GM19043 (cell line): ENCODE data around the gene CDCA7L.

ENCODE experiments used
- ATAC-seq: cut with Tn5 transposase; IDR thresholded peaks from one replicate; pipeline ENCODE4 v1.9.1; 2021; ENCODE audit warnings: low read depth; ENCODE audit not compliant: unreplicated experiment

Gene CDCA7L, protein sequence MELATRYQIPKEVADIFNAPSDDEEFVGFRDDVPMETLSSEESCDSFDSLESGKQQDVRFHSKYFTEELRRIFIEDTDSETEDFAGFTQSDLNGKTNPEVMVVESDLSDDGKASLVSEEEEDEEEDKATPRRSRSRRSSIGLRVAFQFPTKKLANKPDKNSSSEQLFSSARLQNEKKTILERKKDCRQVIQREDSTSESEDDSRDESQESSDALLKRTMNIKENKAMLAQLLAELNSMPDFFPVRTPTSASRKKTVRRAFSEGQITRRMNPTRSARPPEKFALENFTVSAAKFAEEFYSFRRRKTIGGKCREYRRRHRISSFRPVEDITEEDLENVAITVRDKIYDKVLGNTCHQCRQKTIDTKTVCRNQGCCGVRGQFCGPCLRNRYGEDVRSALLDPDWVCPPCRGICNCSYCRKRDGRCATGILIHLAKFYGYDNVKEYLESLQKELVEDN

DNA sequence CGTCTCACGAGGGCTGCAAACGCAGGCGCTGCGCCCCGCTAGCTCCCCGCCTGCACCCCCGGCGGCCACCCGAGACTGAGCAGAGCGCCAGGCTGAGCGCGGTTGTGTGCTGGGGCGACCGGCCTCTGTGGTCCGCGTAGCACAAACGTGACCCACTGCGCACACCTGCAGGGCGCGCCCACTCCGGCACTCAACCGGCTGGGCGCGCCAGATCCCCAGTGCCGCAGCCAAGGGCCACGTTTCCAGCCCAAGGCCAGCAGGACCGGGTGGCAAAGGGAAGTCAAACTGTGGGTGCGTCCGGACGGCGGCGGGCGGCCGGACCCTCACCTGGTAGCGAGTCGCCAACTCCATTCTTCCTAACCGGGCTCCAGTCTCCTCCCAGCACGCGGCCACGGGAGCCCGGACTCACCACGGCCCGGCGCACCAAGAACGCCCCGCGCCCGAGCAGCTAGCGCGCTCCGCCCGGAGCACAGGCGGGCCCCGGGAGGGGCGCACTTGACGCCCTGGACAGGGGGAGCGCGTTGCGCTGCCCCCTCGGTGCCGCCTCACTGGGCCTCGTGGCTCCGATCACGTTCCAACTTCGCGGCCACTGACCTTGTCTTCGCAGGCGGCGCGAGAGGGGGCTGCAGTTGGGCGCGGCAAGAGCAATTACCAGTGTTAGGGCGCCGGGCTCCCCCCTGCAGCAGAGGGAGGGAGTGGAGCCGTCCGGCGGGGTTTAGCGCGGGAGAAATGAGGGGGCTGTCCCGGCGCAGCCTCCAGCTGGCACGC is at the start of gene CDCA7L:
Gene CDCA7L (minus strand): TSS at position 446 of the 768 bp plus-strand sequence. CDS start 95 bp downstream, at position 351.
- ATAC-seq: peak; percentile 71

DNA sequence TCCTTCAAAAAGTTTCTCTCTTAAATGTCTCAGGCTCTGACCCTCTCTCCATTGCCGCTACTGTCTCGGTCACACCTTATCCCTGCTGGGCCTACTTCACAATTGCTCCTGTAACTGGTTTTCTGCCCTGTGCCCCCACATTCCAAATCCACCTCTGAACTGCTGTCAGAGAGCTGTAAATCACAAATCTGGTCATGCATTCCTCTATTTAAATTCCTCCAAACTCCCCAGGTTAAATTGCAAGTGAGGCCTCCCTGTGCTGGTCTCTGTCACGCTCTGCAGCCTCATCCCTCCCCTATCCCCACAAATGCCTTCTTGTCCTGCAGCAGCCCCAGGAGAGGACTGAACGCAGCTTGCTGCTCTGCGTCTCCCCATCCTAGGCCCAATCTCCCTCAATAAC is 40.4 kb upstream of the CDCA7L start:
- ATAC-seq: no peak

DNA sequence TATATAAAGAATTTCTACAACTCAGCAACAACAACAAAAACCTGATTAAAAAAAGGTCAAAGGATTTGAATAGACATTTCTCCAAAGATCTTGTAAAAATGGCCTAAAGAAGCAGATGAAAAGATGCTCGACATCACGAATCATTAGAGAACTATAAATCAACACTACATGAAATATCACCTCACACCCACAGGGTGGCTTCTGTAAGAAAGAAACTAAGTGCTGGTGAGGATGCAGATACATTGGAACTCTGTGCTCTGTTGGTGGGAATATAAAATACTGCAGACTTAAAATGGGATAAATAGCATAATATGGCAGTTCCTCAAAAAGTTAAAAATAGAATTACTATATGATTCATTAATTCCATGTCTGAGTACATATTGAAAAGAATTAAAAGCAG is 38.3 kb upstream of the CDCA7L start:
- ATAC-seq: no peak

DNA sequence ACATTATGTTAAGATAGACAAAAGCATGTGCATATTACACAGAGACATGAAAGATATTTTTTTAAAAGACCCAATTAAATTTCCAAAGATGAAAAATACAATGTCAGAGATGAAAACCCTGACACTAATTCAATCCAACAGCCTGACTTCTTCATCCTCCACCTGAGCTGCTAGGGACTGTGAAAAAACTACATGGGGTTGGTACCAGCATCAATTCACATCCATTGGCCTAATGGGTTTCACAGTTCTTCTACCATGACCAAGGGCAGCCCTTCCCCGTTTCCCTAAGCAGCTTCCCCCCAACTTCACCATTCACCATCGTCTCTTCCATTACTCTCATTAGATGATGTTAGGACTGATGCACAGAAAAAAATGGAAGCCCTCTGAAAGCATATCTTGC is 37.4 kb upstream of the CDCA7L start:
- ATAC-seq: no peak

DNA sequence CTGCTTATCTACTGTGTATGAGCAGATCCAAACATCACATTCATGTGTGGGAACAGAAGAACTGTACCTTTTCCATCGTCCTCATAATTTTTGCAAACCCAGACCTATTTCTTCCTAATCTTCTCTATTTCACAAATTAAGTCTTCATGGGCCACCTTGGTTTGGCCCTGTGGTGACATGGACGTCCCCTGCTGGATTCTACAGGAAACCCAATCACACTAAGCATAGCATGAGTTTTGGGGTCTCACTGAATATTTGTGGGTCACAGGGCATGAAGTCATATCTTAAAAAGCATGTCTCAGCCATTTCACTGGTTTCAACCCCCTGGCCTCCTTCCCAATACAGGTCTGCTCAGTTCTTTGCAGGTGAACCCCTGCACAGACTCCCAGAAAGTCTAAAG is 35.8 kb upstream of the CDCA7L start:
- no peak for ATAC-seq

DNA sequence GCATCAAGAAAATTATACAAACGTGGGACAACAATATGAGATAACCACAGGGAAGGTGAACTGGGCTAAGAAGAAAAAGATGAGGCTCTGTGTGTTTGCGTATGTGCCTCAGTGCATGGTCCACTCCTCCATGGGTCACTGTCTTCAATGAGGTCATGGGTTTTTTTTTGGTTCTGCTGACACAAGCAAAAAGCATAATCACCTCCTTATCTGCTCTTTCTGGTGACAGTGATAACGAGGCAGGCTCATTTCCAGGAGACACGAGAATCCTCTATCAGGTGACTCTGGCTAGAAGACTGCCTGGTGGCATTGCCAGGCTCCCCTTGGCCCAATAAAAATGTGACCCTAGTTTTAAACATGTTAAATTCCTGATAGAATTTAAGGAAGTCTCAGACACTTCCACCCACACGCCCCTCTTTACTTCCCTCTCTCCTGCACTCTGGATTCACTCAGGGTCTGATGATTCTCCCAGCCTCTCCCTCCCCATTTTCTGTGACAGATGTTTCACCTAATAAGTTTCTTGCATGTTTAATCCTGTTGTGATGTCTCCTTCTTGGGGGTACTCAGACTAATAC is 35.3 kb upstream of the CDCA7L start:
- ATAC-seq: no peak

DNA sequence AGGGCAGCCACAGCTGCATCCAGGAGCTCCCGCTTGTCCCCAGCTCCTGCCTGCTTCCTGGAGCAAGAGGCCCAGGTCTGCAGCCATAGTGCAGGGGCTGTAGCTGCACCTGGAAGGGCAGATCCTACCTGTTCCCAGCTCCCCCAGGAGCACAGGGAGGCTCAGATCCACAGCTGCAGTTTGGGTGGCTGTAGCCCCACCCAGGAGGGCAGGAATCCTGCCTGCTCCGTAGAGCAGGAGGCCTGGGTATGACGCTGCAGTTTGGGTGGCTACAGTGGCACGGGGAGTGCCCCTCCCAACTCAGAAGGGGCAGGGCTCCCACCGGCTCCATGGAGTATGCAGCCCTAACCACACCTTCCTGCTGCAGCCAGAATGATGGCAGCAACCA is 26.7 kb upstream of the CDCA7L start:
- no peak for ATAC-seq

DNA sequence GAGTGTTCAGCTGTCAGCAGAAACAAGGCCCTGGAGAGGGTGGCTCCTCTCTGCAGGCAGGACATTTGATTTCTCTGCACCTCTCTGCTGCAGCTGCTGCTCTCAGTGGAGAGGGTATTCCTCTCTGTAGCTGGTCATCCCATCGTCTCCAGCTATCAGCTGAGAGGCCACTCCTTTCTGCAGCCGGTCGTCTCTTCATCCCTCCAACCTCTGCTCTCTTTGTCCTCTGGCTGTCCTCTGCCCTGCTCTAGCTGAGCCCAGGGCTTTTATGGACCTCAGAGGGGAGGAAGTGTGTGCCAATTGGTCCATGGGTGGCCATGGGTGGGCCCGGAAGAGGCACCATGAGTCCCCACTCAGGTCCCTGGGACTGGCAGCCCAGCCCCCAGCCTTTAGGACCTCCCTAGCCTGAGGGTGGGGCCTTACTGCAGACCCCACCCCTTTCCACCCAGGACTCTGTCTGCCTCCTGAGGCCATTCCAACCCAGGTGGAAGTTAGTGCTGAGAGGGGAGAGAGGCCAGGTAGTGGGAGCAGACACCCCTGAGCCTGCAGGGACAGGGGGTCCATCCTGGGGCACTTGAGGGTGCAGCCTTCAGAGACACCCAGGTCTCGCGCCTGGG is 26.2 kb upstream of the CDCA7L start:
- ATAC-seq: no peak

DNA sequence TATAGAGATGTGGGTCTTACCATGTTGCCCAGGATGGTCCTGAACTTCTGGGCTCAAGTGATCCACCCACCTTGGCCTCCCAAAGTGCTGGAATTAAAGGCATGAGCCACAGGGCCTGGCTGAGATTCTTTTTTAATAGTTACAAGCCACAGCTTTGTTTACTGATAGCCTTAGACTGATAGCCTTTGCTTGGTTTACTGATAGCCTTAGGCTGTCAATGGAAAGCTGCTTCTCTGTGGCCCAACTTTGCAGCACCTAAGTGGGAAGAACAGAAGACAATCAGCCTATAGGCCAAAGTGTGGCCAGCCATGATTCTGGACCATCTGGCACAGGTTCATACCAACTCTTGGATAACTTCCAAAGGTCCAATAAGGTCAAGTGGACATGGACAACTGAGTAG is 24.1 kb upstream of the CDCA7L start:
- no peak for ATAC-seq

DNA sequence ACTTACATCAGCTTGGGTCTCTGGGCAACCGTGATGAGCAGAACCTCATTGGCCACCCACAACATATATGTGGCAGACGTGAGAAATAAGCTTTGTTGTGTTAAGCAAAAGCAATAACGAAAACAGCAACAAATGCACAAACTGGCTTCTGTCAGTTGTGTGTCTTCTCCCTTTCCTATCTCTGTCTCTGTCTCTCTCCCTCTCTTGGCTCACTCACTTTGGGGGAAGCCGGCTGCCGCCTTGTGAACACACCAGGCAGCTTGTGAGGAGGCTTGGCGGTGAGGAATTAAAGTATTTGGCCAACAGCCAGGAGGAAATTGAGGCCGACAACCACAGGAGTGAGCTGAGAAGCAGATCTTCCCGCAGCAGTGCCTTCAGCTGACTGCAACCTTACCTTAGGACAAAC is 21.9 kb upstream of the CDCA7L start:
- ATAC-seq: no peak

DNA sequence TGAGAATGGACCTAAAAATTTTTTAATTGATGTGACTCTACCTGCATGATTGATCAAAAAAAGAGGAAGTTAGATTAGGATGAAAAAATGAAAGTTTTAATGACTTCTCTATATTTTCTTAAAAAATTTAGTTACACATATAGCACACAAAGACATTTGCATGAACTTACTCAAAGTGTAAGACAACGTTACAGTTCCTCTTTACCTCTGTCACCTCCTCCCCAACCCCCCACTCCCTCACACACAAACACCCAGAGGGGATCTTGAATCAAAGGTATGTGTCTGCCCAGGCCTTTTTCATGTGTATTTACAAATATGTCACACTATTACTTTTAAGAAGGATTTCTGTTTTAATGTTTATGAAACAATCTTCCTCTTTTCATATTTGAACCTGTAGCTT is 20.6 kb upstream of the CDCA7L start:
- peak; percentile 82 for ATAC-seq

DNA sequence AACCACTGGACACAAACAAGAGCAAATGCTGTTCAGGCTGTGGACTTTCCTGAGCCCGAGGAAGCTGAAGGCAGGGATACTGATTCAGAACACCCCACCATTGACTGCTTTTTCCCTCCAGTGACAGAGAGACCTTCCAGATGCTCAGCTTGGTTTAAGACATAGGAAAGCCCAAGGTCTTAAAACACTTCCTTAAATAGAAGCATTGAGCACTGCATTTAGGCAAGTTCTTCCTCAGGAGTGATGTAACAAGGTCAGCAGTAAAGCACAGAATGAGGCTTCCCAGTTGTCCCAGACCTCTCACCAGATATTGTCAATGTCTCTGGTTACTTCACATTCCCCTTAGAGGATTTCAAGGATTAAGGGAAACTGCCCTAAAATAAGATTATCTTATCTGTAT is 19.6 kb upstream of the CDCA7L start:
- no peak for ATAC-seq

DNA sequence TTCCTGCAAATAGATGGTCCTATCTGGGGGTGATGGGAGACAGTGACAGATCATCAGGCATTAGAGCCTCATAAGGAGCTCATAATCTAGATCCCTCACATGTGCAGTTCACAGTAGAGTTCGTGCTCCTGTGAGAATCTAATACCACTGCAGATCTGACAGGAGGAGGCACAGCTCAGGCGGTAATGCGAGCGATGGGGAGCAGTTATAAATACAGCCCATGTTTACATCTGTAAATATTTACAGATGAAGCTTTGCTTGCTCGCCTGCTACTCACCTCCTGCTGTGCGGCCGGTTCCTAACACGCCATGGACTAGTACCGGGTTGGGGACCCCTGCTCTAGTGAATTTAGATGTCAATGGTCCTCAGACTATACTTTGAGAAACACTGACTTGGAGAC is 17.0 kb upstream of the CDCA7L start:
- no peak for ATAC-seq

DNA sequence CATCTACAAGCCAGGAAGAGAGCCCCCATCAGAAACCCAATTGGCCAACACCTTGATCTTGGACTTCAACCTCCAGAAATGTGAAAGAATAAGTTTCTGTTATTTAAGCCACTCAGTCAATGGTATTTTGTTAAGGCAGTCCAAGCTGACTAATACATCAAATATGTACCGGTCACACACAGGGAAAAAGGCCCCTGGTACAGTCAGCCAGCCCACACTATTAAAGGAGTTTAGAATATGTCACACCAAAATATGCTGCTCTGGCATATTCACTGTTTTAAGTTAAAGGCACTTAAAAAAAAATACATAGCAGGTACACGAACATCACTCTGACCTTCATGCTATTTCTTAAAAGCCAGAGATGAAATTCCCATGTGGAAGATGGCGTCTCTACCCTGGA is 15.2 kb upstream of the CDCA7L start:
- no peak for ATAC-seq

DNA sequence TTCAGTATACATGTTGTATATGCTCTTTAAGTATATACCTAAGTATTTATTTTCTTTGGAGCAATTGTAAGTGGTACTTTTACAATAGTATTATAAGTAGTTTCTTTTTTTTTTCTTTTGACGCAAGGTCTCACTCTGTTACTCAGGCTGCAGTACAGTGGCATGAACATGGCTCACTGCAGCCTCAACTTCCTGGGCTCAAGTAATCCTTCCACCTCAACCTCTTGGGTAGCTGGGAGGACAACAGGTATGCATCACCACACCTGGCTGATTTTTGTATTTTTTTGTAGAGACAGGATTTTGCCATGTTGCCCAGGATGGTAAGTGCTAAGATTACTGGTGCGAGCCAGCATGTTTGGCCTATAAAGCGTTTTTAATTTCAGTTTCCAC is 13.7 kb upstream of the CDCA7L start:
- no peak for ATAC-seq

DNA sequence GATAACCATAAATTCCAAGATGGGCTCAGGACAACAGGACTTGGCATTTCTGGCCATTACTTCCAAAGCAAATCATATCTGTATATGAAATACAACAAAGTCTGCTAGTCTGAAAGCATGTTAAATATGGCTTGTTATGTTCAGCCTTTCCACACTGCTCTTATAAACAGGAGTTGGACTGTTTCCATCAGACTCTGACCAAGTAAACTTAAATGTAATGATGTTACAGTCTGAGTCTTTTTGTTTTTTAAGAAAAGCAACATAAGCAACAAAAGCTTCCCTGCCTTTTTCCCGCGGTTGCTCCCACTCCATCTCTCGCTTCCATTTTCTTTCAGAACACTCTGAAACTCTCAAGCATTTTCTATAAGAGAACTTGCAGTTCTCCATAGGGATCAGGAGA is 8.1 kb upstream of the CDCA7L start:
- ATAC-seq: no peak

DNA sequence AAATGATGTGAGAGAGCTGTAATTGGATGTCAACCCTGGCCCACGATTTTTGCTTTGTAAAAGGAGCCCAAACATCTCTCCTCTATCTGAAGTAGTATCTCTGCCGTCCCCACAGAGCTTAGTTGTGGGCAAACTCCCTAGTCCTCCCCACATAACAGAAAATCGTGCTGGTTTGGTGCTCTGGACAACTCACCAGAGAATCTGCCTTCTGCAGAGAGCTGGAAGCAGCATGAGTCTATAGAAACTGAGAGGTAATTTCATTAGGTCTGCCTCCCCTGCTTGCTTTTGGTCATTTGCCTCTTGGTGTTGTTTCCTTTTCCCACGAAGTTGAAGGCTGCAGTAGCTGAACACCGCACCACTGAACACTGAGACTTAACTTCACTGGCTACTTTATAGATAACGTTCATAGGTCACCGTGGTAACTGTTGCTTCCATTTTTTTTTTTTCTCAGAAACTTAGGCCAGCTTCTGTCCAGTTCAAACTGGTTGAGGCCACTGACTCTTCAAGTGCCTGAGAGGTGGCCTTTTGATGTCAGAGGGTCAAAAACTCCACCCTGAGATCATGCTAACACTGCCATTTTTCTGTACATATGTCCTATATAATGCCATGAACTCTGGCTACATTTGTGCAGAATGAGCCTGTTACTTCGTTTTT is 3.3 kb upstream of the CDCA7L start:
- no peak for ATAC-seq

DNA sequence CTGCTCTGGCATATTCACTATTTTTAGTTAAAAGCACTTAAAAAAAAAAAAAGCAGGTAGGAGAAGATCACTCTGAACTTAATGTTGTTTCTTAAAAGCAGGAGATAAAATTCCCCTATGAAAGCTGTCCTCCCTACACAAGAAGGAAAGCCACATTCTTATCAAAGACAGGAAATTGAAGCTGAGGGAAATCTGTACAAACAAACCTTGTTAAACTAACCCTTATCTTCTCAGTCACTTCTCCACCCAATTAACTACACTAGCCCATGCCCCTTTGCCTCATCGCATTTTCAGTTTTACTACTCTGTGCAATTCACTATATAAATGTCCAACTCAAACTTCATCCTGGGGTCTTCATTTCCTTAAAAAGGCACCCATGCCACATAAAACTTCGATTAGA is 2.7 kb upstream of the CDCA7L start:
- no peak for ATAC-seq

DNA sequence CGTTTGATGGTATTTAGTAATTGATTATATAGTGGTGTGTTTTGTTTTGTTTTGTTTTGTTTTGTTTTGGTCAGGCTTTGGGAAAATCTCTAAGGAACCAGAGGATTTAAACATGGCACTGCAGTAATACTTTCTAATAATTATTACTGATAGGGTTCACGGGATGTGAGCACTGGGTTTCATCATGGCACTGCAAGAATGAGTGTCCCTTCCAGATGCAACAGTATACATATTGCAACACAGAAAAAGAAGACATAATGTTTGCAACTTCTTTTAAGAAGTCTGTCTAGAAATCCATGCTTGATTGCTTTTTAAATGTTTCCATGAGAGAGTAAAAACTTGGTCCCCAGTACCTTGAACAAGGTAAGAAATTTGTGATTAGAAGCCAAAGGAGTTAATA is 2.2 kb upstream of the CDCA7L start:
- no peak for ATAC-seq

DNA sequence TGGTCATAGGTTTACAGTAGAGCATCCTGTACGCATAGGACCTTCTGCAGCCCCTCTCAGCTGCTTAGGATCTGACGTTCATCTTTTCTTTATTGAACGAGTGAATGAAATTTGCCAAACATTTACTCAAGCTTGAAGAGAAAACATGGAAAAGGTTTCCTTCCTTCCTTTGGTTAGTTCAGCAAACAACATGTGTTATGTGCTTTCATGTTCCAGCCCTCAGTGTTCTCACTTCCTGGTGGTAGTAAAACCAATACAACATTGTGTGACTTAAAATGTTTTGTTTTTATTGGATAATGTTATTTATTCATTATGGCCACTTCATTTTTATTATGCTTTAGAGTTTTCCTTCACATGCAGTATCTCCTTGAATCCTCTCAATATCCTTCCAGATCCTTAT is 1.4 kb upstream of the CDCA7L start:
- no peak for ATAC-seq

DNA sequence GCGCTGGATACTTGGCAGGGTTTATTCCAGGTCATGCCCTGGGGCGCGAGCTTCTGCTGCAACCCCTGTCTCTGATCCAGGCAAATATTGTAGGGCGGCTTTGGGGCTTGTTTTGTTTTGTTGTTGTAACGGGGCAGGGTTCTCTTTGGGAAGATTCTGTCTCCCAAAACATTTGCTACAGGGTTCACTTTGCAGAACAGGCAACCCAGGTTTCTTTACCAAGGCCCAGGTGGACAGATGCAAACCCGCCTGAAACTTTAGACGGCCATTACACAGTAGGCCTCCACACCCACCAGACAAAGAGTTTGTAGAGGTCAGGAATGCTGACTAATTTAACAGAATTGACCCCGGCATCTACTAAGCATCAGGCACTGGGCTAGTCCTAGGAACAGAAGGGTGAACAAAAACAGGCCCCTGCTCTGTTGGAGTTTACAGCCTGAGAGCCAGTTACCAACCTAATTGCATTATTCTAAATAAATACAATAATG is 567 bp upstream of the CDCA7L start:
- ATAC-seq: no peak
